Gastroesophageal sphincter (tissue), 4 donors: Measurements from ENCODE around the gene BIK. TPM values are rescaled to one million over a fixed set of nuclear protein-coding genes. Genes with fewer than 3 reads are reported as not detected.

ENCODE experiments used
- ATAC-seq: fragments of 150-250 bp; one replicate; pipeline ENCODE4 v1.9.1; 2016; ENCODE audit warnings: mild to moderate bottlenecking, moderate library complexity
- H3K27ac ChIP-seq, 4 donors: fragments of 200-600 bp; sonication (generic) in 3 of 4; 1 replicate in 3 of 4; 2 replicates in 1 of 4; pipeline ENCODE4 v1.5.1; 2016 to 2019
- H3K27me3 ChIP-seq: fragments of 200-600 bp; sonication (generic); one replicate; pipeline ENCODE4 v1.5.1; 2019
- H3K36me3 ChIP-seq, 2 donors: fragments of 200-600 bp; sonication (generic); one replicate each; pipeline ENCODE4 v1.5.1; 2019; ENCODE audit warnings: control low read depth in 1 of 2
- H3K4me1 ChIP-seq, 3 donors: fragments of 200-600 bp; sonication (generic); 1 replicate in 2 of 3; 2 replicates in 1 of 3; pipeline ENCODE4 v1.5.1; 2016 to 2019; ENCODE audit warnings: control low read depth in 2 of 3
- H3K4me3 ChIP-seq, 2 donors: fragments of 200-600 bp; sonication (generic); one replicate each; pipeline ENCODE4 v1.5.1; 2019; ENCODE audit warnings: mild to moderate bottlenecking in 1 of 2, moderate library complexity in 1 of 2
- H3K9me3 ChIP-seq, 3 donors: fragments of 200-600 bp; sonication (generic); one replicate each; pipeline ENCODE4 v1.5.1; 2017 to 2019; ENCODE audit warnings: control low read depth in 2 of 3
- CTCF ChIP-seq, 4 experiments: fragments of 200-600 bp in 2 of 4; fragments of 450-650 bp in 2 of 4; sonication (generic) in 1 of 4; IDR thresholded peaks; one replicate each; pipeline ENCODE4 v1.5.1; 2017 to 2019; ENCODE audit warnings: antibody characterized with exemption in 4 of 4, mild to moderate bottlenecking in 2 of 4, moderate library complexity in 2 of 4
- EP300 ChIP-seq: sonication (generic); formaldehyde crosslinking; IDR thresholded peaks from one replicate; pipeline ENCODE4 v1.6.1; 2017; ENCODE audit warnings: antibody characterized with exemption, mild to moderate bottlenecking
- POLR2A ChIP-seq, 2 donors: fragments of 450-650 bp; IDR thresholded peaks; one replicate each; pipeline ENCODE4 v1.6.1; 2017; ENCODE audit warnings: antibody characterized with exemption in 2 of 2, mild to moderate bottlenecking in 2 of 2, moderate library complexity in 1 of 2
- POLR2AphosphoS5 ChIP-seq: sonication (generic); formaldehyde crosslinking; IDR thresholded peaks from one replicate; pipeline ENCODE4 v1.6.1; 2017; ENCODE audit warnings: antibody characterized with exemption
- WGBS, 2 donors: methylation state at CpG; one replicate each; pipeline ENCODE4 v1.1.5; 2018; ENCODE audit warnings: low coverage in 1 of 2; 5-methylcytosine and 5-hydroxymethylcytosine counted together
- total RNA-seq, 4 donors: library from RNA; depleted of rRNA; stranded (reverse); fragments of >200 nt; gene quantifications; one replicate each; pipeline ENCODE4 v1.1.0, GENCODE V29; 2016

The BIK gene
- total RNA-seq, 4 donors from 2014 or later: 1.7 TPM; not detected in 3

GRCh38 chr22:43078522-43078921 is 32.0 kb upstream of the BIK start:
- H3K27me3 ChIP-seq: no peaks in the 10 kb centered on the region
- TF ChIP-seq POLR2AphosphoS5: no peak
- no peak for TF ChIP-seq POLR2A (IDR thresholded peaks at IDR 0.05)
- TF ChIP-seq EP300: no peak
- no peak for TF ChIP-seq CTCF (IDR thresholded peaks at IDR 0.05)
- H3K9me3 ChIP-seq: no peaks in the 10 kb centered on the region
- H3K27ac ChIP-seq: no peak overlapping the region
- H3K36me3 ChIP-seq: peaks cover 0 to 25% of the 10 kb centered on the region in 2 donors
- ATAC-seq: no peak
- H3K4me1 ChIP-seq: no peaks in the 10 kb centered on the region
- 83 to 100% methylated on average over 1 of the region's 12 CpGs for WGBS, 2 donors
- no peak overlapping the region for H3K4me3 ChIP-seq

GRCh38 chr22:43079742-43080141 is 30.8 kb upstream of the BIK start:
- no peak for ATAC-seq
- no peaks in the 10 kb centered on the region for H3K4me1 ChIP-seq
- no peak for TF ChIP-seq EP300
- TF ChIP-seq CTCF (IDR thresholded peaks at IDR 0.05): no peak
- no peak for TF ChIP-seq POLR2A (IDR thresholded peaks at IDR 0.05)
- no peak for TF ChIP-seq POLR2AphosphoS5

GRCh38 chr22:43080616-43081015 is 29.9 kb upstream of the BIK start:
- no peak for ATAC-seq

More at GRCh38 chr22:43079742-43080141, 30.8 kb upstream of the BIK start:
- H3K36me3 ChIP-seq: peaks cover 0 to 20% of the 10 kb centered on the region in 2 donors
- H3K9me3 ChIP-seq: no peaks in the 10 kb centered on the region
- no peak overlapping the region for H3K4me3 ChIP-seq
- no peak overlapping the region for H3K27ac ChIP-seq
- 90 to 96% methylated on average over 10 to 12 of the region's 14 CpGs for WGBS, 2 donors
- no peaks in the 10 kb centered on the region for H3K27me3 ChIP-seq

GRCh38 chr22:43081968-43082367 is 28.6 kb upstream of the BIK start:
- H3K27me3 ChIP-seq: no peaks in the 10 kb centered on the region
- no peak overlapping the region for H3K27ac ChIP-seq
- H3K36me3 ChIP-seq: peaks cover 0 to 7% of the 10 kb centered on the region in 2 donors
- H3K4me3 ChIP-seq: no peak overlapping the region
- TF ChIP-seq POLR2AphosphoS5 (no peak), POLR2A (IDR thresholded peaks at IDR 0.05) (no peak), EP300 (no peak), CTCF (IDR thresholded peaks at IDR 0.05) (no peak)
- 84% methylated on average over 4 of the region's 4 CpGs; no CpG with 5 or more reads in 1 of the 2 donors for WGBS, 2 donors
- no peaks in the 10 kb centered on the region for H3K9me3 ChIP-seq
- ATAC-seq: no peak
- H3K4me1 ChIP-seq: no peaks in the 10 kb centered on the region

More at GRCh38 chr22:43080616-43081015, 29.9 kb upstream of the BIK start:
- TF ChIP-seq POLR2AphosphoS5 (no peak), EP300 (no peak), CTCF (IDR thresholded peaks at IDR 0.05) (no peak), POLR2A (IDR thresholded peaks at IDR 0.05) (no peak)
- Histone ChIP-seq H3K27ac (no peak overlapping the region), H3K36me3 (peaks cover 0 to 12% of the 10 kb centered on the region in 2 donors), H3K9me3 (no peaks in the 10 kb centered on the region), H3K4me3 (no peak overlapping the region), H3K4me1 (no peaks in the 10 kb centered on the region), H3K27me3 (no peaks in the 10 kb centered on the region)
- 100% methylated on average over 1 of the region's 2 CpGs; no CpG with 5 or more reads in 1 of the 2 donors for WGBS, 2 donors
